IMR-90 (cell line): ENCODE data around the gene OR51Q1. TPM values are rescaled to one million over a fixed set of nuclear protein-coding genes. Genes with fewer than 3 reads are reported as not detected.

Source experiments
- ATAC-seq: fragments of 200-7000 bp; cut with Tn5 transposase; 2 replicates; pipeline ENCODE4 v1.9.1; 2020; ENCODE audit warnings: low read depth, mild to moderate bottlenecking, moderate library complexity
- BruUV-seq: library from RNA; stranded (reverse); fragments of 400-500 nt; replicated peaks from 2 replicates; lab custom pipeline; 2021; lab: Mats Ljungman, UMichigan
- CTCF ChIA-PET: fragments of 300-600 bp; formaldehyde crosslinking; extraction: SDS; loops from one replicate; lab custom pipeline; 2021; ENCODE audit warnings: antibody characterized with exemption; lab: Yijun Ruan, JAX
- POLR2A ChIA-PET: fragments of 300-600 bp; sonication (Branson Sonifier 250); formaldehyde crosslinking; loops from one replicate; lab custom pipeline; 2022; ENCODE audit warnings: antibody characterized with exemption; ENCODE audit not compliant: unreplicated experiment; lab: Charles Lee
- DNase-seq: peaks from one replicate; pipeline ENCODE4 v3.0.0; 2013
- H2AFZ ChIP-seq: replicated peaks from 2 replicates; pipeline ENCODE3; 2013; ENCODE audit warnings: low read length, mild to moderate bottlenecking; ENCODE audit not compliant: poor library complexity
- H2AK5ac ChIP-seq: 2 replicates; pipeline ENCODE4 v1.6.1; 2013; ENCODE audit warnings: low read depth, low read length, inconsistent platforms
- H2AK9ac ChIP-seq: replicated peaks from 2 replicates; pipeline ENCODE3; 2013; ENCODE audit warnings: mild to moderate bottlenecking, low read depth, low read length, moderate library complexity; ENCODE audit not compliant: poor library complexity
- H2BK120ac ChIP-seq: 2 replicates; pipeline ENCODE4 v1.6.1; 2013; ENCODE audit warnings: low read depth, low read length, inconsistent platforms
- H2BK15ac ChIP-seq: 3 replicates; pipeline ENCODE4 v1.6.1; 2013; ENCODE audit warnings: low read depth, low read length, inconsistent platforms
- H2BK20ac ChIP-seq: 2 replicates; pipeline ENCODE4 v1.6.1; 2013; ENCODE audit warnings: low read depth, mild to moderate bottlenecking, inconsistent platforms, low read length, moderate library complexity
- H2BK5ac ChIP-seq: 2 replicates; pipeline ENCODE4 v1.6.1; 2013; ENCODE audit warnings: mild to moderate bottlenecking, low read depth, low read length, inconsistent platforms; ENCODE audit not compliant: poor library complexity, severe bottlenecking
- H3K14ac ChIP-seq: replicated peaks from 2 replicates; pipeline ENCODE4 v1.6.1; 2013; ENCODE audit warnings: low read depth, low read length, inconsistent platforms
- H3K18ac ChIP-seq: 2 replicates; pipeline ENCODE4 v1.6.1; 2013; ENCODE audit warnings: low read depth, low read length, control low read depth
- H3K23ac ChIP-seq: 2 replicates; pipeline ENCODE4 v1.6.1; 2013; ENCODE audit warnings: low read depth, low read length, inconsistent platforms
- H3K27ac ChIP-seq: 2 replicates; pipeline ENCODE4 v1.5.1; 2013; ENCODE audit warnings: mild to moderate bottlenecking, control low read depth, low read length; ENCODE audit not compliant: insufficient read depth
- H3K27me3 ChIP-seq: 2 replicates; pipeline ENCODE4 v1.6.1; 2013; ENCODE audit warnings: low read length; ENCODE audit not compliant: control insufficient read depth, insufficient read depth
- H3K36me3 ChIP-seq: 2 replicates; pipeline ENCODE4 v1.6.1; 2013; ENCODE audit warnings: low read length, mixed read lengths; ENCODE audit not compliant: control insufficient read depth, insufficient read depth
- H3K4ac ChIP-seq: 2 replicates; pipeline ENCODE4 v1.6.1; 2013; ENCODE audit warnings: low read depth, low read length, inconsistent platforms
- H3K4me1 ChIP-seq: 2 replicates; pipeline ENCODE4 v1.6.1; 2013; ENCODE audit warnings: low read length, mixed read lengths; ENCODE audit not compliant: control insufficient read depth, insufficient read depth
- H3K4me2 ChIP-seq: 2 replicates; pipeline ENCODE4 v1.6.1; 2013; ENCODE audit warnings: low read depth, mild to moderate bottlenecking, control low read depth, low read length, moderate library complexity
- H3K4me3 ChIP-seq: 2 replicates; pipeline ENCODE4 v1.5.1; 2013; ENCODE audit warnings: low read depth, mild to moderate bottlenecking, control low read depth, low read length, moderate library complexity; ENCODE audit not compliant: insufficient read depth
- H3K56ac ChIP-seq: 2 replicates; pipeline ENCODE4 v1.6.1; 2013; ENCODE audit warnings: low read length, inconsistent platforms; ENCODE audit not compliant: insufficient read depth; ENCODE audit errors: extremely low read depth
- H3K79me1 ChIP-seq, 2 experiments: 2 replicates each; pipeline ENCODE4 v1.6.1; 2013; ENCODE audit warnings: low read length in 2 of 2, inconsistent platforms in 1 of 2, low read depth in 1 of 2
- H3K9ac ChIP-seq: 2 replicates; pipeline ENCODE4 v1.6.1; 2013; ENCODE audit warnings: low read depth, low read length, control low read depth
- H3K9me1 ChIP-seq: 2 replicates; pipeline ENCODE4 v1.6.1; 2013; ENCODE audit warnings: low read length, inconsistent platforms; ENCODE audit not compliant: insufficient read depth
- H3K9me3 ChIP-seq: 2 replicates; pipeline ENCODE4 v1.6.1; 2013; ENCODE audit warnings: low read length; ENCODE audit not compliant: control insufficient read depth, insufficient read depth
- H4K20me1 ChIP-seq: 2 replicates; pipeline ENCODE4 v1.6.1; 2013; ENCODE audit warnings: low read length, inconsistent platforms; ENCODE audit not compliant: insufficient read depth
- H4K5ac ChIP-seq: 2 replicates; pipeline ENCODE4 v1.6.1; 2013; ENCODE audit warnings: mild to moderate bottlenecking, low read depth, low read length, control low read depth
- H4K8ac ChIP-seq, 2 experiments: 2 replicates each; pipeline ENCODE4 v1.6.1; 2013; ENCODE audit warnings: low read depth in 2 of 2, low read length in 2 of 2, control low read depth in 1 of 2, inconsistent platforms in 1 of 2
- H4K91ac ChIP-seq: 2 replicates; pipeline ENCODE4 v1.6.1; 2013; ENCODE audit warnings: low read depth, low read length, inconsistent platforms; ENCODE audit not compliant: insufficient read depth
- MAZ ChIP-seq: IDR thresholded peaks from 2 replicates; pipeline ENCODE4 v1.6.1; 2012; ENCODE audit warnings: low read depth, mild to moderate bottlenecking, low read length, improper control_type of control experiment, moderate library complexity, borderline replicate concordance
- POLR2A ChIP-seq: IDR thresholded peaks from 2 replicates; pipeline ENCODE4 v1.6.1; 2012; ENCODE audit warnings: mild to moderate bottlenecking, low read depth, low read length
- dilution Hi-C: fragments of 300-500 bp; cut with HindIII; formaldehyde crosslinking; loops from one replicate; pipeline ENCODE4 v1.14.3; 2018; ENCODE audit warnings: low sequenced_read_pairs; ENCODE audit not compliant: unreplicated experiment
- in situ Hi-C: fragments of 300-500 bp; cut with MboI; formaldehyde crosslinking; loops from 3 replicates; pipeline ENCODE4 v1.14.3; 2019; ENCODE audit warnings: low sequenced_read_pairs, inconsistent platforms, mixed read lengths
- intact Hi-C: fragments of 100-400 bp; cut with micrococcal nuclease; formaldehyde crosslinking; loops from 2 replicates; pipeline ENCODE4 v1.10.0; 2022
- polyA plus RNA-seq, 3 experiments: library from polyadenylated mRNA; depleted of rRNA; stranded (reverse); fragments of >200 nt; gene quantifications; 2 replicates each; pipeline ENCODE4 v1.2.3, GENCODE V29; 2012; ENCODE audit warnings: low replicate concordance in 1 of 3
- total RNA-seq: library from RNA; depleted of rRNA; stranded (reverse); fragments of >200 nt; gene quantifications from 2 replicates; pipeline ENCODE4 v1.2.3, GENCODE V29; 2012

OR51Q1 gene
- total and polyA plus RNA-seq, 2 of the 4 experiments (the other 2 are of a cell fraction) = not detected

GRCh38 chr11:5398936-5399335 is 23.0 kb upstream of the OR51Q1 start:
- no peaks in the 10 kb centered on the region; the same call in 1 of the 2 replicates for H3K27me3 ChIP-seq
- ATAC-seq (no peak), DNase-seq (no peak)
- no peaks in the 10 kb centered on the region for H3K9me1 ChIP-seq
- H3K18ac ChIP-seq = no peak overlapping the region
- no peak overlapping the region for H3K9ac ChIP-seq
- H3K4me2 ChIP-seq = no peak overlapping the region
- no peak overlapping the region for H3K4ac ChIP-seq
- no peak overlapping the region for H4K8ac ChIP-seq
- H4K5ac ChIP-seq = no peak overlapping the region
- H2AK5ac ChIP-seq = no peak overlapping the region
- H2BK15ac ChIP-seq = no peak overlapping the region
- no peaks in the 10 kb centered on the region for H3K4me1 ChIP-seq
- no TSS peak for BruUV-seq
- H2BK120ac ChIP-seq = no peak overlapping the region
- TF ChIP-seq POLR2A (no peak), MAZ (no peak)
- dilution Hi-C loops (no loop called here), intact Hi-C loops (no loop called here), in situ Hi-C loops (no loop called here)
- no peaks in the 10 kb centered on the region for H3K79me1 ChIP-seq
- no peak overlapping the region for H3K14ac ChIP-seq
- H2BK5ac ChIP-seq = no peak overlapping the region
- no peak overlapping the region for H3K4me3 ChIP-seq
- ChIA-PET CTCF (no interaction called here), POLR2A (no interaction called here)
- H3K9me3 ChIP-seq = no peaks in the 10 kb centered on the region
- H4K91ac ChIP-seq = no peak overlapping the region
- no peak overlapping the region for H3K27ac ChIP-seq
- H3K36me3 ChIP-seq = no peaks in the 10 kb centered on the region
- H2AFZ ChIP-seq = no peak overlapping the region
- H4K20me1 ChIP-seq = no peaks in the 10 kb centered on the region
- H3K56ac ChIP-seq = no peak overlapping the region
- no peak overlapping the region for H2AK9ac ChIP-seq
- no peak overlapping the region for H2BK20ac ChIP-seq
- no peak overlapping the region for H3K23ac ChIP-seq
